ENCODE data around the gene C17orf50. TPM values are rescaled to one million over a fixed set of nuclear protein-coding genes. Genes with fewer than 3 reads are reported as not detected.

The C17orf50 gene
- total and polyA plus RNA-seq, 2 of the 13 experiments (the other 11 are each of a cell fraction or from before 2014, with no cell fraction given), result not detected

DNA sequence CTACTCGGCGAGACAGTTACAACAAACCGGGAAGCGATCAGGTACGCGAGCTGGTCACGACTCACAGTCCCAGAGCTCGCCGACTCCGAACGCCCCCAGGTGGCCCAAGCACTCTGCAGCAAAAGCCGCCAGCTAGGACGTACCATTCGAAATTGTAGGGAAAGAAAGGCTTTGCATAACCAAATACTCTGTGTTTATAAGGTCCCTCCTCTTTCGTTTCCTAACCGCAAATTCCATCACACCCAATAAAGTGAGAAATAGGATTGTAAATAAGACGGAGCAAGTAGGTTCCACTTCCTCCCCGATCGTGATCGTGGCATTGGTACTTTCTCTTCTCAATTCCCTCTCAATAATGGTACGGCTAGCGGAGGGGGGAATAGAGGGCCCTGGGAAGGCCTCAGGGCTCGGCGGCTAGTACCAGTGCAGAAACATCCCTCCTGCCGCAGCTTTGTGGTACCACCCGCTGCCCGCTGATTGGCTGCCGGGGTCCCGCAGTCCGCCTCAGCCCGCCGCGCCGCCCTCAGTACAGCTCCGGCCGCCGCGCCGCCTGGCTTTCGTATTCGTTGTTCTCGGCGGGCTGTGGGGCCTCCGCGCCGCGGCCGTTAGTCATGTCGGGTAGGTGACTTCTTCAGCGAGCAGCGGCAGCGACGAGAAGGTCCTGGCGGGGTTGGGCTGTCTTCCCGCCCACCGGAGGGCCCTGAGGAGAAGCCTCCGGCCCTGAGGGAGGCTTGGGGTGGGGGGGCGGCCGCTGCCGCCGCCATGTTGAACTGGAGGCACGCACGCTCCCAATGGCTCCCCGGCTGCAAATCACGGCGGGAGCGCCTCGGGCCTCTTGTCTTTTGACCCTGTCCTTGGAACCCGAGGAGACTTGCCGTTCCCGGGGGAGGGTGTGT lies 48.5 kb downstream of the C17orf50 start, which contains the start of gene TAF15 (continued):
- peak; percentile 69; the same call in 1 of the 2 replicates for TF ChIP-seq ZNF230 (CRISPR knock-in tag; IDR thresholded peaks at IDR 0.05)
- TF ChIP-seq ZNF776 (CRISPR knock-in tag; IDR thresholded peaks at IDR 0.05), result no peak
- no peak for TF ChIP-seq TMF1 (CRISPR knock-in tag; IDR thresholded peaks at IDR 0.05; ENCODE audit: low read depth)
- no peak for TF ChIP-seq TCF12 (IDR thresholded peaks at IDR 0.05)
- no peak for TF ChIP-seq TCF12 (CRISPR knock-in tag; IDR thresholded peaks at IDR 0.05)
- TF ChIP-seq ZNF644 (CRISPR knock-in tag; IDR thresholded peaks at IDR 0.05; ENCODE audit: low read depth), result no peak
- TF ChIP-seq ZBTB42 (CRISPR knock-in tag; IDR thresholded peaks at IDR 0.05), result peak; percentile 86; the same call in 1 of the 2 replicates
- TF ChIP-seq, protein P1, sequence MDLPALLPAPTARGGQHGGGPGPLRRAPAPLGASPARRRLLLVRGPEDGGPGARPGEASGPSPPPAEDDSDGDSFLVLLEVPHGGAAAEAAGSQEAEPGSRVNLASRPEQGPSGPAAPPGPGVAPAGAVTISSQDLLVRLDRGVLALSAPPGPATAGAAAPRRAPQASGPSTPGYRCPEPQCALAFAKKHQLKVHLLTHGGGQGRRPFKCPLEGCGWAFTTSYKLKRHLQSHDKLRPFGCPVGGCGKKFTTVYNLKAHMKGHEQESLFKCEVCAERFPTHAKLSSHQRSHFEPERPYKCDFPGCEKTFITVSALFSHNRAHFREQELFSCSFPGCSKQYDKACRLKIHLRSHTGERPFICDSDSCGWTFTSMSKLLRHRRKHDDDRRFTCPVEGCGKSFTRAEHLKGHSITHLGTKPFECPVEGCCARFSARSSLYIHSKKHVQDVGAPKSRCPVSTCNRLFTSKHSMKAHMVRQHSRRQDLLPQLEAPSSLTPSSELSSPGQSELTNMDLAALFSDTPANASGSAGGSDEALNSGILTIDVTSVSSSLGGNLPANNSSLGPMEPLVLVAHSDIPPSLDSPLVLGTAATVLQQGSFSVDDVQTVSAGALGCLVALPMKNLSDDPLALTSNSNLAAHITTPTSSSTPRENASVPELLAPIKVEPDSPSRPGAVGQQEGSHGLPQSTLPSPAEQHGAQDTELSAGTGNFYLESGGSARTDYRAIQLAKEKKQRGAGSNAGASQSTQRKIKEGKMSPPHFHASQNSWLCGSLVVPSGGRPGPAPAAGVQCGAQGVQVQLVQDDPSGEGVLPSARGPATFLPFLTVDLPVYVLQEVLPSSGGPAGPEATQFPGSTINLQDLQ (CRISPR knock-in tag; IDR thresholded peaks at IDR 0.05), result no peak
- no peak for TF ChIP-seq ZNF567 (CRISPR knock-in tag; IDR thresholded peaks at IDR 0.05; ENCODE audit: borderline replicate concordance)
- peak; percentile 80 for TF ChIP-seq YEATS2 (CRISPR knock-in tag; IDR thresholded peaks at IDR 0.05; ENCODE audit: borderline replicate concordance)
- TF ChIP-seq THYN1 (CRISPR knock-in tag; IDR thresholded peaks at IDR 0.05; ENCODE audit: borderline replicate concordance, low read depth), result no peak
- no peak for TF ChIP-seq ZNF513 (CRISPR knock-in tag; conservative IDR thresholded peaks at IDR 0.05)
- peak; percentile 71 for TF ChIP-seq GFI1 (CRISPR knock-in tag; IDR thresholded peaks at IDR 0.05; ENCODE audit: borderline replicate concordance)
- no peak; the same call in none of the 2 replicates for TF ChIP-seq RNF2 (conservative IDR thresholded peaks at IDR 0.05; ENCODE audit: low read depth)
- TF ChIP-seq ZNF879 (CRISPR knock-in tag; IDR thresholded peaks at IDR 0.05), result peak; percentile 88; the same call in 1 of the 2 replicates
- TF ChIP-seq PRPF4 (IDR thresholded peaks at IDR 0.05; ENCODE audit: low read depth, low read length, poor library complexity, severe bottlenecking), result no peak
- no peak; the same call in 1 of the 2 replicates for TF ChIP-seq TERF1 (CRISPR knock-in tag; IDR thresholded peaks at IDR 0.05)
- no peak for TF ChIP-seq CHD4 (IDR thresholded peaks at IDR 0.05; ENCODE audit: borderline replicate concordance, low read length)
- no peak for TF ChIP-seq ZNF576 (CRISPR knock-in tag; IDR thresholded peaks at IDR 0.05)
- no peak for TF ChIP-seq NR3C1 (CRISPR knock-in tag; IDR thresholded peaks at IDR 0.05)
- TF ChIP-seq MBD4 (IDR thresholded peaks at IDR 0.05; ENCODE audit: borderline replicate concordance, low read length), result no peak
- no peak for TF ChIP-seq SNAI1 (CRISPR knock-in tag; IDR thresholded peaks at IDR 0.05; ENCODE audit: borderline replicate concordance)
- no peak; the same call in 1 of the 2 replicates for TF ChIP-seq ZNF670 (CRISPR knock-in tag; IDR thresholded peaks at IDR 0.05; ENCODE audit: borderline replicate concordance)
- TF ChIP-seq ZNF546 (CRISPR knock-in tag; conservative IDR thresholded peaks at IDR 0.05), result peak; percentile 90; the same call in 1 of the 2 replicates
- TF ChIP-seq HES4 (CRISPR knock-in tag; IDR thresholded peaks at IDR 0.05; ENCODE audit: borderline replicate concordance), result no peak; the same call in 1 of the 2 replicates
